Skin epidermis (tissue), 12 donors: ENCODE measurements around the gene GSG1L2.

Source experiments
- H3K27ac ChIP-seq, 21 experiments: fragments of 200-600 bp; sonication (generic) in 11 of 21; one replicate each; pipeline ENCODE4 v1.5.0; 2020; ENCODE audit warnings: mild to moderate bottlenecking in 3 of 21, inconsistent platforms in 2 of 21, moderate library complexity in 2 of 21
- H3K4me3 ChIP-seq, 7 experiments: fragments of 200-600 bp; sonication (generic) in 2 of 7; one replicate each; pipeline ENCODE4 v1.5.0; 2020; ENCODE audit warnings: inconsistent platforms in 2 of 7, mild to moderate bottlenecking in 2 of 7, moderate library complexity in 1 of 7

The GSG1L2 gene

GRCh38 chr17:9821921-9822320 lies at the start of gene GSG1L2:
TSS of gene GSG1L2 (minus strand) at chr17:9822079. CDS start at chr17:9822071, 8 bp downstream.
- Histone ChIP-seq H3K27ac (no peak within 1 kb of the TSS), H3K4me3 (no peak within 1 kb of the TSS)

- no peak overlapping the region for H3K4me3 ChIP-seq
- no peak overlapping the region for H3K27ac ChIP-seq
These were observed 46.7 kb upstream of the GSG1L2 start for GRCh38 chr17:9868552-9868951.

GRCh38 chr17:9865586-9865985 lies 43.7 kb upstream of the GSG1L2 start:
- no peak overlapping the region for H3K4me3 ChIP-seq
- no peak overlapping the region for H3K27ac ChIP-seq

- Histone ChIP-seq H3K4me3 (no peak overlapping the region), H3K27ac (no peak overlapping the region)
These were observed 41.1 kb upstream of the GSG1L2 start for GRCh38 chr17:9862949-9863348.

- no peak overlapping the region for H3K4me3 ChIP-seq
- H3K27ac ChIP-seq, result no peak overlapping the region
These were observed 40.3 kb upstream of the GSG1L2 start for GRCh38 chr17:9862220-9862619.

GRCh38 chr17:9860851-9861250 lies 39.0 kb upstream of the GSG1L2 start:
- no peak overlapping the region for H3K27ac ChIP-seq

GRCh38 chr17:9859781-9860180 lies 37.9 kb upstream of the GSG1L2 start:
- no peak overlapping the region for H3K4me3 ChIP-seq

More at GRCh38 chr17:9860851-9861250, 39.0 kb upstream of the GSG1L2 start:
- no peak overlapping the region for H3K4me3 ChIP-seq

GRCh38 chr17:9855036-9855435 lies 33.2 kb upstream of the GSG1L2 start:
- H3K4me3 ChIP-seq, result no peak overlapping the region
- no peak overlapping the region for H3K27ac ChIP-seq

More at GRCh38 chr17:9859781-9860180, 37.9 kb upstream of the GSG1L2 start:
- H3K27ac ChIP-seq, result no peak overlapping the region

- H3K27ac ChIP-seq, result no peak overlapping the region
- no peak overlapping the region for H3K4me3 ChIP-seq
These were observed 32.4 kb upstream of the GSG1L2 start for GRCh38 chr17:9854255-9854654.

GRCh38 chr17:9850151-9850550 lies 28.3 kb upstream of the GSG1L2 start:
- Histone ChIP-seq H3K27ac (no peak overlapping the region), H3K4me3 (no peak overlapping the region)

GRCh38 chr17:9845306-9845705 lies 23.4 kb upstream of the GSG1L2 start:
- H3K4me3 ChIP-seq, result no peak overlapping the region
- H3K27ac ChIP-seq, result no peak overlapping the region

GRCh38 chr17:9844153-9844552 lies 22.3 kb upstream of the GSG1L2 start:
- H3K4me3 ChIP-seq, result no peak overlapping the region
- no peak overlapping the region for H3K27ac ChIP-seq

- Histone ChIP-seq H3K4me3 (no peak overlapping the region), H3K27ac (no peak overlapping the region)
These were observed 21.5 kb upstream of the GSG1L2 start for GRCh38 chr17:9843152-9844010.

GRCh38 chr17:9842057-9842758 lies 20.3 kb upstream of the GSG1L2 start:
- H3K27ac ChIP-seq, result peak overlapping the region in 3 of 21 experiments; percentile 35 to 59 (median 49)
- no peak overlapping the region for H3K4me3 ChIP-seq

- no peak overlapping the region for H3K27ac ChIP-seq
- H3K4me3 ChIP-seq, result no peak overlapping the region
These were observed 17.6 kb upstream of the GSG1L2 start for GRCh38 chr17:9839433-9839832.

- H3K4me3 ChIP-seq, result no peak overlapping the region
- no peak overlapping the region for H3K27ac ChIP-seq
These were observed 15.9 kb upstream of the GSG1L2 start for GRCh38 chr17:9837551-9838471.

- H3K27ac ChIP-seq, result no peak overlapping the region
- H3K4me3 ChIP-seq, result no peak overlapping the region
These were observed 12.0 kb upstream of the GSG1L2 start for GRCh38 chr17:9833922-9834321.

GRCh38 chr17:9830711-9831110 lies 8.8 kb upstream of the GSG1L2 start:
- no peak overlapping the region for H3K4me3 ChIP-seq
- H3K27ac ChIP-seq, result no peak overlapping the region

- Histone ChIP-seq H3K27ac (no peak overlapping the region), H3K4me3 (no peak overlapping the region)
These were observed 7.5 kb upstream of the GSG1L2 start for GRCh38 chr17:9829343-9829742.
